Measurements from ENCODE around the gene AHNAK.

DNA sequence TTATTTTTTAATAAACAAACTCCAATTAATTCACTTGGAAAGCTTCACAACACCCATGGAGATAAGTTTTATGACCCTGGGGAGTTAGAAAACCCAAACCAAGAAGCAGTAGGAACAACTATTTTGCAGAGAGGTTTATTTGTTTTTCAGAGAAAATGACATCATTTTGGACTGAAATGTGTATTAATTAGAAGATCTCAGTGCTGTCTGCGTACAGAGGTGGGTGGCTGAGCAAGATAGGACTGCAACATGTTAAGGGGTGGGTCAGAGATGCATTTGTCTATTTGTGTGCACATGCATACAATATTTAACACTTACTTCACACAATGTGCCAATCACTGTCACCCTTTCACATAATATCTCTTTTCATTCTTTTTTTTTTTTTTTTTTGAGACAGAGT is 126.7 kb downstream of the AHNAK start:
- TF ChIP-seq POLR2AphosphoS5 (IDR thresholded peaks at IDR 0.05), result no peak
- TF ChIP-seq, protein P1, sequence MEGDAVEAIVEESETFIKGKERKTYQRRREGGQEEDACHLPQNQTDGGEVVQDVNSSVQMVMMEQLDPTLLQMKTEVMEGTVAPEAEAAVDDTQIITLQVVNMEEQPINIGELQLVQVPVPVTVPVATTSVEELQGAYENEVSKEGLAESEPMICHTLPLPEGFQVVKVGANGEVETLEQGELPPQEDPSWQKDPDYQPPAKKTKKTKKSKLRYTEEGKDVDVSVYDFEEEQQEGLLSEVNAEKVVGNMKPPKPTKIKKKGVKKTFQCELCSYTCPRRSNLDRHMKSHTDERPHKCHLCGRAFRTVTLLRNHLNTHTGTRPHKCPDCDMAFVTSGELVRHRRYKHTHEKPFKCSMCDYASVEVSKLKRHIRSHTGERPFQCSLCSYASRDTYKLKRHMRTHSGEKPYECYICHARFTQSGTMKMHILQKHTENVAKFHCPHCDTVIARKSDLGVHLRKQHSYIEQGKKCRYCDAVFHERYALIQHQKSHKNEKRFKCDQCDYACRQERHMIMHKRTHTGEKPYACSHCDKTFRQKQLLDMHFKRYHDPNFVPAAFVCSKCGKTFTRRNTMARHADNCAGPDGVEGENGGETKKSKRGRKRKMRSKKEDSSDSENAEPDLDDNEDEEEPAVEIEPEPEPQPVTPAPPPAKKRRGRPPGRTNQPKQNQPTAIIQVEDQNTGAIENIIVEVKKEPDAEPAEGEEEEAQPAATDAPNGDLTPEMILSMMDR (IDR thresholded peaks at IDR 0.05), result no peak
- TF ChIP-seq POLR2A (IDR thresholded peaks at IDR 0.05; ENCODE audit: low read depth), result no peak

Measured in esophagus muscularis mucosa (tissue), 3 donors.